Measurements from ENCODE around the gene EXOC3L2.
A peak's percentile ranks its signal among the peaks of the same experiment; 100 is the strongest.
"Not testable (repeated sequence)": the region's sequence is repeated elsewhere in the genome, so short reads cannot be mapped to it uniquely, and the experiment has no call there.

Gene EXOC3L2

GRCh38 chr19:45245334-45245787 is at the start of gene EXOC3L2:
EXOC3L2 (minus strand) TSS chr19:45245407; CDS start chr19:45239045, 6,362 bp downstream.
- DNase-seq: no peak

GRCh38 chr19:45294291-45295029 is 49.3 kb upstream of the EXOC3L2 start:
- DNase-seq: peak; percentile 57

- DNase-seq: no peak
Measured at GRCh38 chr19:45293682-45294081, 48.5 kb upstream of the EXOC3L2 start.

DNA sequence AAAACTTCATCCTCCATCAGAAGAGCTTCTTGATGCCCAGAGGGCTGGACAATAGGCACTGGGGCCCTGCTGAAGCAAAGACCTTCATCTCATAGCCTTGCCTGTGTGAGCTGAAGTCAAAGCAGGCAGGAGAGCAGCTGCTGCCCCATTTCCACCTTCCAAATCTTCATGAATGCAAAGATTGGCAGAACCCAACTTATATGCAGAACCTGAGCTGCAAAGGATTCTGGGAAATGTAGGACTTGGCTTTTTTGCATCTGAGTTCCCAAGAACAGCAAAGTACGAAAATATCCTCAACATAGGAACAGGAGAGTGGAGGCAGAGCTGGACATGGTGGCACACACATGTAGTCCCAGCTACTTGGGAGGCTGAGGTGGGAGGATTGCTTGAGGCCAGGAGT is 46.6 kb upstream of the EXOC3L2 start:
- DNase-seq: no peak

DNA sequence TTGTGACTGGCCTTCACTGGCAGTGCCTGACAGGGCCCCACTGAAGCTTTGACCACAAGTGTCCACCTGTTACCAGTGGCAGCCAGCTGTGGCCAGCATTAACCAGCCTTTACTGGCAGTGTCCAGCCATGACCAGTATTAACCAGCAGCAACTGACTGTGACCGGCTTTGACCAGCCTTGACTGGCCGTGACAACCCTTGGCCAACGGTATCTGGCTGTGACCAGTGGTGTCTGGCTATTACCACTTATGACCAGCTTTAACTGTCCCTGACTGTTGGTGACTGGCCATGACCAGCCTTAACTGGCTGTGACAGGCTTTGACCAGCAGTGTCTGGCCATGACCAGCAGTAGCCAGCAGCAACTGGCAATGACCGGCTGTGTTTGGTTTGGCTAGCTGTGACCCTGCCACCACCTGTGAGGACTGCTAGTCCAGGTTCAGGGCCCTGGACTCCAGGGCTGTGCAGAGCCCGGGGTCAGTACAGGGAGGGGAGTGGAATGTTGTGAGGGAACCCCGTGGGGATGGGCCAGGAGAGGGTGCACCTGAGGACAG is 45.2 kb upstream of the EXOC3L2 start:
- DNase-seq: no peak

DNA sequence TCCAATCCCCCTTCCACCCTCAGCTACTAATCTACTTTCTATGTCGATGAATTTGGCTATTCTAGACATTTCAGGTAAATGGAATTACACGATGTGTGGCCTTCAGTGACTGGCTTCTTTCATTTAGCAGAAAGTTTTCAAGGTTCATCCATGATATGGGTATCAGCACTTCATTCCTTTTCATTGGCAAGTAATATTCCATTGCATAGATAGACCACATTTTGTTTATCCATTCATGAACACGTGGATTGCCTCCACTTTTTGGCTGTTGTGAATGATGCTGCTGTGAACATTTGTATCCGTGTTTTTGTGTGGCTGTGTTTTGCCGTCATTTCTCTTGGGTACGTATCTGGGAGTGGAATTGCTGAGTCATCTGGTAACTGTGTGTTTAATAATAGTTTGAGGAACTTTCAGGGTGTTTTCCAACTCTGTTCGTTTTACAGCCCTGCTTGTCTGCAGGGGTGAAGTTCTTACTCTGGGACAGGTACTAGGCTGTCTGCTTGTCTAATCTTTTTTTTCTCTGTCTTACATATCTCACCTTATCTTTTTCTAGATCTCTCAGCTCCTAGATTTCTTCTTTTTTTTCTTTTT is 38.3 kb upstream of the EXOC3L2 start:
- no peak for DNase-seq

DNA sequence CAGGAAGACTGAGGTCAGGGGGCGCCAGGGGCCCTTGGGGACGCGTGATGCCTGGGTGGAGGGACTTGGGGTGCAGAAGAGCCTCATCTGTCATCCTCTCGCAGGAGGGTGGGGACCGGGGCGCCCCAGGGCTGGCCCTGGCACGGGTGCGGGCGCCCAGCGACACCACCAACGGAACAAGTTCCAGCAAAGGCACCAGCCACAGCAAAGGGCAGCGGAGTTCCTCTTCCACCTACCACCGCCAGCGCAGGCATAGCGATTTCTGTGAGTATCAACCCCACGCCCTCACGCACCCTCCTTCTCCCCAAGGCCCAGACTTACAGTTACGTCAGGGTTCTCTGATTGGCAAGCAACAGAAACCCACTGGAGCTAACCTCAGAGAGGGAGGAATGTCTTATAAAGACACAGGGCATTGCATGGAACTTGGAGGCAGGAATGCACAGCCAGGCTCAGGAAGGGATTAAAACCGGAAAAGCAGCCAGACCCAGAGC is 35.3 kb upstream of the EXOC3L2 start:
- DNase-seq: no peak

- no peak for DNase-seq
Measured at GRCh38 chr19:45279587-45280192, 34.5 kb upstream of the EXOC3L2 start.

GRCh38 chr19:45278087-45278486 is 32.9 kb upstream of the EXOC3L2 start:
- DNase-seq: no peak

GRCh38 chr19:45276284-45276687 is 31.1 kb upstream of the EXOC3L2 start:
- peak; percentile 93 for DNase-seq

- DNase-seq: peak; percentile 78
Measured at GRCh38 chr19:45275370-45275971, 30.3 kb upstream of the EXOC3L2 start.

DNA sequence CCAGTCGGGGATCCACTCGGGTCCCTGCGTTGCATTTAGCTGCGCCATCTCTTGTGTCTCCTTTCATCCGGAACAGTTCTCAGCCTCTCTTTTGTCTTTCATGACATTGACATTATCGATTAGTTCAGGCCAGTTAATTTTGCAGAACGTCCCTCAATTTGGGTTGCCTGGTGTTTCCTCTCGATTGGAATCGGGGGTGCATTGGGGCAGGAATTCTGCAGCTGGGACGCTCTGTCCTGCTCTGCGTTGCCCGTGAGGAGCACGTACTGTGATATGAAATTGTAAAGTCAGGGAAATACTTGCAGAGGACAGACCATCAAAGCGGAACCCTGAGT is 28.3 kb upstream of the EXOC3L2 start:
- peak; percentile 76 for DNase-seq

GRCh38 chr19:45271735-45272108 is 26.5 kb upstream of the EXOC3L2 start:
- no peak for DNase-seq

- DNase-seq: no peak
Measured at GRCh38 chr19:45271098-45271734, 26.0 kb upstream of the EXOC3L2 start.

GRCh38 chr19:45269939-45270338 is 24.7 kb upstream of the EXOC3L2 start:
- not testable (repeated sequence) for DNase-seq

DNA sequence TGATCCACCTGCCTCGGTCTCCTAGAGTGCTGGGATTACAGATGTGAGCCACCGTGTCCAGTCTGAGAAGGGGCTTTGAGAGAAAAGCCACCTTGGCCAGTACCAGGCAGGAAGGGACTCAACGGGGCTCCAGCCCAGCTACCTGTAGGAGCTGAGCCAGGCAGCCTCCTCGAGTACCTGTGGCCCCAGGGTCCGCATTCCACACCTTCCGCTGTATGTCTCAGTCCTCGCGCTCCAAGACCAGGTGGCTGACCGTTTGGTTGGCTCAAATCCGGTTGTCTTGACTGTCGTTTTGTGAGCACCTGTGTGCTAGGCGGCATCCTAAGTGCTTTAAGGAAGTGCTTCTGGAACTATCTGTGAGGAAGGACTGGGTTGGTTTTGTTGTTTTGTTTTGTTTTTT is 22.1 kb upstream of the EXOC3L2 start:
- no peak for DNase-seq

DNA sequence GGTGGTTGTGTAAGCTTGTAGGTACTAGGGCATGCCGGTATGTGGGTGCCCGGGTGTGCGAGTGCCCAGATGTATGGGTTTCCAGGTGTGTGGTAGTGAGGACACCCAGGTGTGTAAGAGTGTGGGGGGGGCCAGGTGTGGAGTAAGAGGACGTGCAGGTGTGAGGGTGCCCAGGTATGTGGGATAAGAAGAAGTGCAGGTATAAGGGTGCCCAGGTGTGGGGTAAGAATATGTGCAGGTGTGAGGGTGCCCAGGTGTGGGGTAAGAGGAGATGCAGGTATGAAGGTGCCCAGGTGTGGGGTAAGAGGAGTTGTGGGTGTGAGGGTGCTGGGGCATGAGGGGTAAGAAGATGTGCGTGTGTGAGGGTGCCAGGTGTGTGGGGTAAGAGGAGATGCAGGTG is 20.2 kb upstream of the EXOC3L2 start:
- DNase-seq: no peak

GRCh38 chr19:45264781-45265317 is 19.6 kb upstream of the EXOC3L2 start:
- no peak for DNase-seq

GRCh38 chr19:45263013-45263412 is 17.8 kb upstream of the EXOC3L2 start:
- DNase-seq: no peak

- DNase-seq: no peak
Measured at GRCh38 chr19:45262570-45262969, 17.4 kb upstream of the EXOC3L2 start.

DNA sequence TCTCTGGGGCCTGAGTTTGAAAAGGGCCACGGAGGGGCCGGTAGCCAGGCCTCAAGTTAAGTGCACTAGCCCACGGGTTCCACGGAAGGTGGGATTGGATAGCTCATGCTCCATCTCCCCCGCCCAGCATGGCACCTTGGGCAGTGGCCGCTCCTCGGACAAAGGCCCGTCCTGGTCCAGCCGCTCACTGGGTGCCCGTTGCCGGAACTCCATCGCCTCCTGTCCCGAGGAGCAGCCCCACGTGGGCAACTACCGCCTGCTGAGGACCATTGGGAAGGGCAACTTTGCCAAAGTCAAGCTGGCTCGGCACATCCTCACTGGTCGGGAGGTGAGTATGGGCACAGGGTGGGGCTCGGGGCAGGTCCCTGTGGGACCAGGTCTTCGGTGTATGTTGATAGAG is 13.7 kb upstream of the EXOC3L2 start:
- no peak for DNase-seq

- DNase-seq: no peak
Measured at GRCh38 chr19:45256836-45257235, 11.6 kb upstream of the EXOC3L2 start.

Measured in eye (tissue), 1 donor.